UCSD-AML1 (cell line): ENCODE results near the gene THOC7.

Experiments
- DNase-seq: peaks from one replicate; lab custom pipeline; 2025; ENCODE audit not compliant: unreplicated experiment; lab: John Stamatoyannopoulos, UW

Gene THOC7

GRCh38 chr3:63878394-63879060 lies 14.9 kb upstream of the THOC7 start:
- DNase-seq: no peak

GRCh38 chr3:63877737-63878393 lies 14.3 kb upstream of the THOC7 start:
- no peak for DNase-seq

- no peak for DNase-seq
Measured at GRCh38 chr3:63876260-63876659, 12.7 kb upstream of the THOC7 start.

GRCh38 chr3:63875510-63875909 lies 11.9 kb upstream of the THOC7 start:
- DNase-seq: no peak

- DNase-seq: no peak
Measured at GRCh38 chr3:63874769-63875168, 11.2 kb upstream of the THOC7 start.

GRCh38 chr3:63872135-63872924 lies 8.7 kb upstream of the THOC7 start:
- no peak for DNase-seq

- no peak for DNase-seq
Measured at GRCh38 chr3:63870615-63871005, 7.0 kb upstream of the THOC7 start.

- DNase-seq: no peak
Measured at GRCh38 chr3:63869940-63870614, 6.5 kb upstream of the THOC7 start.

GRCh38 chr3:63867225-63867624 lies 3.6 kb upstream of the THOC7 start:
- no peak for DNase-seq

- no peak for DNase-seq
Measured at GRCh38 chr3:63864965-63865327, 1.3 kb upstream of the THOC7 start.

GRCh38 chr3:63864008-63864964 lies 681 bp upstream of the THOC7 start:
- peak; percentile 55 for DNase-seq

GRCh38 chr3:63862804-63863149 lies 828 bp downstream of the THOC7 start:
- no peak for DNase-seq

GRCh38 chr3:63861306-63861705 lies 2.3 kb downstream of the THOC7 start:
- no peak for DNase-seq

GRCh38 chr3:63860776-63861175 lies 2.8 kb downstream of the THOC7 start:
- DNase-seq: no peak

- DNase-seq: no peak
Measured at GRCh38 chr3:63857311-63857710, 6.3 kb downstream of the THOC7 start.

- DNase-seq: no peak
Measured at GRCh38 chr3:63855333-63855940, 8.2 kb downstream of the THOC7 start.

- DNase-seq: no peak
Measured at GRCh38 chr3:63853106-63853505, 10.5 kb downstream of the THOC7 start.

GRCh38 chr3:63851287-63851686 lies 12.3 kb downstream of the THOC7 start:
- no peak for DNase-seq

GRCh38 chr3:63849175-63849574 lies 14.4 kb downstream of the THOC7 start:
- DNase-seq: no peak
